Adrenal gland (tissue), 5 donors: Measurements from ENCODE around the gene PTK7.

ENCODE experiments used
- POLR2A ChIP-seq, 2 donors: fragments of 450-650 bp; IDR thresholded peaks; one replicate each; pipeline ENCODE4 v1.6.1; 2017; ENCODE audit warnings: antibody characterized with exemption in 2 of 2, mild to moderate bottlenecking in 2 of 2, moderate library complexity in 1 of 2
- TF ChIP-seq, protein P1 (sequence below), 6 experiments: fragments of 450-650 bp in 4 of 6; fragments of 200-600 bp in 2 of 6; sonication (generic) in 1 of 6; IDR thresholded peaks; 1 replicate in 5 of 6; 2 replicates in 1 of 6; pipeline versions ENCODE4 v1.5.1 to v1.8.0; 2016 to 2021; ENCODE audit warnings: antibody characterized with exemption in 6 of 6, mild to moderate bottlenecking in 2 of 6, moderate library complexity in 1 of 6
- donor health status: DM: no; HTN: no; CAD: no.

DNA sequence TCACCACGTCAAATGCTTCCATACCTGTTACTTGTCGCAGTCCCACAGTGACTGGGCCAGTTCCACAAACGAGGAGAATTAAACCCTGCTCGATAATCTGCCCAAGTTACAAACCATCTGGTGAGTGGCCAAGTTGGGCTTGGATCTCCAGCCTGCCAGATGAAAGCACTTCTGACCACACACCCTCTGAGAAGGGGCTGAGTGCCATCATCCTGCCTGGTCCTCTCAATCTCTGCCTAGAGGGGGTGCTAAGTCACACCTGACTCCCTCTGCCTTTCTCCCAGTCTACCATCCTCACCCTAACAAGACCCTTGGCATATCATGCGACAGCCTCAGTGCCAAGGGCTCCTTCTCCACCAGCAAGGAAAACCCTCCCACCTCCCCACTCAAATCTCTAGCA is 38.9 kb upstream of the PTK7 start:
- TF ChIP-seq, protein P1, sequence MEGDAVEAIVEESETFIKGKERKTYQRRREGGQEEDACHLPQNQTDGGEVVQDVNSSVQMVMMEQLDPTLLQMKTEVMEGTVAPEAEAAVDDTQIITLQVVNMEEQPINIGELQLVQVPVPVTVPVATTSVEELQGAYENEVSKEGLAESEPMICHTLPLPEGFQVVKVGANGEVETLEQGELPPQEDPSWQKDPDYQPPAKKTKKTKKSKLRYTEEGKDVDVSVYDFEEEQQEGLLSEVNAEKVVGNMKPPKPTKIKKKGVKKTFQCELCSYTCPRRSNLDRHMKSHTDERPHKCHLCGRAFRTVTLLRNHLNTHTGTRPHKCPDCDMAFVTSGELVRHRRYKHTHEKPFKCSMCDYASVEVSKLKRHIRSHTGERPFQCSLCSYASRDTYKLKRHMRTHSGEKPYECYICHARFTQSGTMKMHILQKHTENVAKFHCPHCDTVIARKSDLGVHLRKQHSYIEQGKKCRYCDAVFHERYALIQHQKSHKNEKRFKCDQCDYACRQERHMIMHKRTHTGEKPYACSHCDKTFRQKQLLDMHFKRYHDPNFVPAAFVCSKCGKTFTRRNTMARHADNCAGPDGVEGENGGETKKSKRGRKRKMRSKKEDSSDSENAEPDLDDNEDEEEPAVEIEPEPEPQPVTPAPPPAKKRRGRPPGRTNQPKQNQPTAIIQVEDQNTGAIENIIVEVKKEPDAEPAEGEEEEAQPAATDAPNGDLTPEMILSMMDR (IDR thresholded peaks at IDR 0.05), result no peak
- no peak for TF ChIP-seq POLR2A (IDR thresholded peaks at IDR 0.05)
